GM18868 (cell line): Measurements from ENCODE around the gene FBXO41.
A peak's percentile ranks its signal among the peaks of the same experiment; 100 is the strongest.

ENCODE experiments used
- ATAC-seq: cut with Tn5 transposase; IDR thresholded peaks from one replicate; pipeline ENCODE4 v1.9.1; 2021; ENCODE audit warnings: mild to moderate bottlenecking, moderate library complexity; ENCODE audit not compliant: unreplicated experiment

FBXO41 gene

GRCh38 chr2:73284296-73285158, at the start of gene FBXO41:
Gene FBXO41, minus strand, starts transcription at chr2:73284478. Its CDS starts 14,848 bp downstream, at chr2:73269630.
- peak; percentile 79 for ATAC-seq

DNA sequence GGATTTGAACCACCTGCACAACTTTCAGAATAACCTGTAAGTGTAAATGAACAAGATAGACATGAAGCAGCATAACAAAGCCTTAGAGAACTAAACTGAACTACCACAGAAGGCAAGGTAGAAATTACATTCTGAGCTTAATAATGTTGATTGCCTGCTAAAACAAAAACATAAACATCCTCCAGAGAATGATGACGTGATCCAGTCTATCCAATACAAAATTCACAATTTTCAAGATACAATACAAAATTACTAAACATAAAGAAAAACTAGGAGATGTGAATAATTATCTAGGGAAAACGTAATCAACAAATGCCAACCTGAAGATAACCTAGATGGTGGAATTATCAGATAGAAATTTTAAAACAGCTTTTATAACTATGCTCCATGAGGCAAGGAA, 49.8 kb upstream of the FBXO41 start:
- ATAC-seq: no peak

DNA sequence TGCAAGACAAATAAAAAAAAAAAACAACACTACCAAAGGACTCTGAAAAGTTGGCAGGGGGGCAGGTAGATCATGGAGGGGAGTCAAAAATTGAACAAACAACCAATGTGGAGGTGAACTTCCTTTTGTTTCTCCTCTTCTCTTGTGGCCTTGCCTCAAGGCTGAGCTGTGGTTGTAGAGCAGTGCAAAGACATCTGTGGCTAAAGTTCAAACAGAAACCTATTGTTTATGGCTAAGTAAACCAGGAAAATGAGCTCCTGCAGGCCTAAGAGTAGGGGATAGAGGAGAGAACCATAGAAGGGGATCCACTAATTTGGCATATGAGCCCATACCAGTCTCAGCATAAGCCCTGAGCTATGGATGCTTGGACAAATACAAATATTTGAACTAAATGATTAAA, 49.3 kb upstream of the FBXO41 start:
- no peak for ATAC-seq

DNA sequence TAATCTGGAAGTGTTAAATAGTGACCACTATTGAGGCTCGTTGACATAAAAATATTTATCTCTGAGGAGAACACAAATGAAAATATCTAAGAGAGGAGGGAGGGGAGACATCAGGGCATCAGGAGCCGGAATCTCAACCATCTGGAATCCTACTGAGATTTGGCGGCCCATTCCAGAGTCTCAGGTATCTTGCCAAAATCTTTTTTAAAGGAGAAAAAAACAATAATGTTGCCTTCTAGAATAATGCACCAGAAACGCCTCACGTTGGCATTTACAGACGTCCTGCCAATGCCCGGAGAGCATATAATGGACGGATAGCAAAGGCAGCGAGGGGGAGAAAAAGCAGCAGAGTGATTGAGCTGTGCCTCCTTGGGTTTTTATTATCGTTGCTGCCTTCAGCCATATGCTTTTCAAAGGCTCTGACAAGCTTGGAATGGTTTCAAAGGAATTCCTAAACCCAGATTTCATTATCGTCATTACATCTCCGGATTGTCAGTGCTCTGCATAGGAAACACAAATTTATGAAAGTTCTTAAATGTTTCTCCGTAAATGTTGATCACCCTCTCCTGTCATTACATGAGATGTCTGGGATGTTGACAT, 39.9 kb upstream of the FBXO41 start:
- no peak for ATAC-seq

DNA sequence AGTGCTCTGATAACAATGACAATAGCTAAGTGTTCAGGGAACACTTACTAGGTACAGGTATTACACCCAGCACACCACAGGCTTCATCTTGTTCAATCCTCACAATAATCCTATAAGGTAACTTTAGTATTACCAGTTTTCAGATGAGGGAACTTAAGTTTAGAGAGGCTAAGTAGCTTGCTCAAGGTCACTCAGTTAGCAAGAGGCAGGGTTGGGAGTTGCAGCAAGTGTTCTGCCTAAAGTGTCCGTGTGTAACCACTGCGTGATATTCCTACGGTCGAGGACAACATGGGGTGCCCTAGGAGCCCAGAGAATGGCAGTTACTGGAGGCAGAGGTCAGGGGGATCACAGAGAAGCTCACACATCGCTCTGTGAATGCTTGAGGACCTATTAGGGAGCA, 39.3 kb upstream of the FBXO41 start:
- no peak for ATAC-seq

GRCh38 chr2:73314441-73314840, 30.2 kb upstream of the FBXO41 start:
- no peak for ATAC-seq

DNA sequence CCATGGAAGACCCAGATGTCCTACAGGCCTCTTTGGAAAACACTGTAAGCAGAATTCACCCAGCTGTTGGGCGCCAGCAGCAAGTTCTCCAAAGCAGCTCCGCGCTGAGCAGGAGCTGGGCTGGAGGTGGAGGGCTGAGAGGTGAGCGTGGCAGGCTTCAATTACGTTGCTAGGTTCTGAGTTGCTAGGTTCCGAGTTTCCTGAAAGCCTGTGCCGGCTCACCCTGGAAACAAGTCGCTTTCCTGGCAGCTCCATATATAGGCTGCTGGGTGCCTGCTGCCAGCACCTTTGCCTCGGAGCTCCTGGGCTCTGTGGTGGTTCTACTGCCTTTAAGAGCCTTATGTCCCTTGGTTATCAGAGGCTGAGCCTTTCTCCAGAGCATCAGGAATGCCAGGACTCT, 23.4 kb upstream of the FBXO41 start:
- ATAC-seq: no peak

DNA sequence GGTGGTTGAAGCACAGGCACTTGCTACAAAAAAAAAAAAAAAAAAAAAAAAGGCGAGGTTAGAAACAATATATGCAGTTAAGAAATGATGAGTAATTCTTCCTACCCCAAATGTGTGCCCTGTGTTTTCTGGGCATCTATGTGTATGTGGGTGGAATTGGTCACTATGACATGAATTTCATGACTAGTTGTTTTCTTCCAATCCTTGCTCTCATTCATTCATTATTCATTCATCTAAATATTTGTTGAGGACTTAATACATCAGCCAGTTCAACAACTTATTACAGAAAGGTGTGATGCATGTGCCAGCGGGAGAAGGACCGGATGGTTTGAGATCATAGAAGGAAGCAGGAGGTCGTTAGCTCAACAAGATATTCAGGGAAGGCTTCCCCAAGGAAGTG, 17.4 kb upstream of the FBXO41 start:
- ATAC-seq: no peak

GRCh38 chr2:73300926-73301325, 16.6 kb upstream of the FBXO41 start:
- no peak for ATAC-seq

- ATAC-seq: no peak
Observed at GRCh38 chr2:73297586-73297985, 13.3 kb upstream of the FBXO41 start.

GRCh38 chr2:73297151-73297559, 12.9 kb upstream of the FBXO41 start:
- no peak for ATAC-seq

- no peak for ATAC-seq
Observed at GRCh38 chr2:73295751-73296400, 11.6 kb upstream of the FBXO41 start.

- ATAC-seq: no peak
Observed at GRCh38 chr2:73294239-73294638, 10.0 kb upstream of the FBXO41 start.

DNA sequence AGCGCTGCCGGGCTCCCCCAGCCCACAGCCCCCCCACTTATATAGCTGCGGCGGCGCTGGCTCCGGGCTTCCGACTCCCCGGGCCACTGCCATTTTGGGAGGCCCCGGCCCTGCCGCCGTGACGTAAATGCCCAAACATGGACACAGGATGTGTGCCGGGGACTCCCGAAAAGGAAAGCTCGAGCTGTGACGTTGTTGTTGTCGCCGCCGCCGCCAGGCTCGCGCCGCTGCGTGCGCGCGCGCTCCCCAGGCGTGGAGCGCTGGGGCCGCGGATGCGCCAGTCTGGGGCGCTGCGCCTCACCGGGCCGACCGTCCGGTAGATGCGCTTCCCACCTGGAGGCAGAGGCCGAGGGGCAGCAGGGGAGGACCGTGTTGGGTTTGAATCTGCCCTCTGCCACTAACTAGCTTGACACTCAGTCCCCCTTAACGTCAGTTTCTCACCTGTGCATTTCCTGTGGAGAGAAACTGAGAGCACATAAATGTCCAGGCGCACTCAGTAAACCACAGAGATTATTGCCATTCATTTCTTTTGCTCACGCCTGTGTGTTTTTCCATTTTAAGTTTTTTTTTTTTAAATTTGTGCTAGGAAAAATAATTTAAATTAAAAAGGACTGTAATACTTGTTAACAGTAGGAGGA, 9.4 kb upstream of the FBXO41 start, which contains the start of gene EGR4:
Gene EGR4, minus strand, starts transcription at position 15 of the 638 bp plus-strand sequence. CDS start 231 bp downstream, outside the sequence.
- peak; percentile 97 for ATAC-seq

DNA sequence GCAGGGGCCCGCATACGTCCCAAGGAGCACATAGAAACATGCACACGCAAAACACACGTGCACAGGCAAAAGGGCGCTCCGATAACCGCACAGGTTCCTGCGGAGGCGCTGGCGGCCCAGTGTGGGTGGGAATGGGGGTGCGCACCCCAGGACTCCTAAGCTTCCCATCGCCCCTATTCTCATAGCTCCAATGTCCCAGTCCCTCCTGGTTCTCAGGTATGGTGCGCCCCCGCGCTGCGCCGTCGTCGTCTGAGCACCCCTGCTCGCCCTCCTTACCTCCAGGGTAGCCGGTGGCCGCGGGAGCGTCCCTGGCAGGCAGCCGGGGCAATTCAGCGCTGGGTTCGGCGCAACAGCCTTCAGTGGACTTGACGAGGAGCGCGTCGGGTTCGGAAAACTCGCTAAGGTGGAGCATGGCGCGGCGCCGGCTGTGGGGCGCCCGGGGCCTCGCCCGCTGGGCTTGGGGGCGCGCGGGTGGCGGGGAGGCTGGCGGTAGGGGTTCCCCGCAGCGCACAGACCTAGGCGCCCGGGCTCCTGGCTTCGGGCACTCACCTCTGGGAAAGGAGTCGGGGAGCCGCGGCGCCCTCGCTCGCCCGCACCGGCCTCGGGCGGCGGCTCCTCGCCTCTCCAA, 8.7 kb upstream of the FBXO41 start:
- ATAC-seq: no peak

- no peak for ATAC-seq
Observed at GRCh38 chr2:73292316-73292905, 8.1 kb upstream of the FBXO41 start.

- ATAC-seq: no peak
Observed at GRCh38 chr2:73291461-73292315, 7.4 kb upstream of the FBXO41 start.

DNA sequence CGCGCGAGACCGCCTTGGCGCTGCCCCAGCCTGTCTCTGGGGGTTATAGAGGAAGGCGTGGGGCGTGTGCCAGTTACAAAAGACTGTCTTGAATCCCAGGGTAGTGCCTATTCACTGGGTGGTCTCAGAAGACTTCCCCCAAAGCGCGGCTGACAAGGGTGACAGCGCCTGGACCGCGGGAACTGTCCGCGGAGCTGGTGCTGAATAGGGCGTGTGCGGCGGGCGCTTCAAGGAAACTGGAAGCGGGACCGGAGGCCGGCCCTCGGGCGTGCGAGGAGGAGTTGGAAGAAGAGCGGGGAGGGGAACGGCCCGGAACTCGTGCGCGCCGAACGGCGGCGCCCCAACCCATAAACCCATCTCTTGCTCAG, 6.8 kb upstream of the FBXO41 start:
- ATAC-seq: no peak

DNA sequence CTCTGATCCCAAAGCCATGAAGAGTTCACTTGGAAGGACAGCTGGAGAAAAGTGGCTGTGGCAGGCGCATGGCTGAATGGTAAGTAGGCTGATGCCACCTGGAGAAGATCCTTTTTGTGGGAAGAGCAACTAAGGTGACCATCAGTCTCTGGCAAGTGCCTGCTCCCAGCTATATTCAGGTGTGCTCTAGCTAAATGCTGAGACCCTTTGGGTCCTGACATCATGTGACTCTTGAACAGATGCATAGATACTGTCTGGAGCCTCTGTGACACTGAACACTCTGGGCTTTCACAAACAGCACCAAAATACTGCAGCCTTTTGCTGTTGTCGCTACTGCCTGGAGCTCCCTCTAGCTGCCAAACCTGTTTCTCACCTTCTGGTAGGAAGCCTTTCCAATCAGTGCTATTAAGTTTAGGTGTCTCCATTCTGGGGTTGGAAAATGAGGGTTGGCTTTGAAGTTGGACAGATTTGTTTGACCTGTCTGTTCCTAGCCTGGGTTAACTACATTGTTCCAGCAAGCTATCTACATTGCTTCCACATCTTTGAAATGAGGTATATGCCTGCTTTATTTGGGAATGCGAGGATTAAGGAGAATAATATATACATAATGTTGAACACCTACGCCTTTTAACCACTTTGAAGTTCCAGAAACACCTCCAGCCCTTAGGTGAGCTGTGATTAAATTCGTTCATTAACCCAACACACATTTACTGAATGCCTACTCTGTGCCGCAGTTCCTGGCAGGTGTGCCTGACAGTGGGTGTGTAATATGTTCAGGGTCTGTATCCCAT, 6.0 kb upstream of the FBXO41 start:
- ATAC-seq: no peak
